DND-41 (cell line): ENCODE measurements around the gene SLC13A2.

Experiments used
- ATAC-seq: fragments of 200-7000 bp; cut with Tn5 transposase; 3 replicates; pipeline ENCODE4 v1.9.1; 2021; ENCODE audit warnings: low read depth; ENCODE audit not compliant: insufficient read depth
- DNase-seq: peaks from one replicate; pipeline ENCODE4 v3.0.0-alpha.2; 2020
- H2AFZ ChIP-seq: 2 replicates; pipeline ENCODE4 v1.6.0; 2012; ENCODE audit warnings: low read depth, low read length
- H3K27ac ChIP-seq: 2 replicates; pipeline ENCODE4 v1.5.1; 2012; ENCODE audit warnings: low read length, inconsistent platforms
- H3K27me3 ChIP-seq: fragments of 200-600 bp; sonication (generic); 2 replicates; pipeline ENCODE4 v1.6.0; 2012; ENCODE audit warnings: low read length, mild to moderate bottlenecking, inconsistent platforms; ENCODE audit not compliant: insufficient read depth, poor library complexity
- H3K36me3 ChIP-seq: 2 replicates; pipeline ENCODE4 v1.5.1; 2012; ENCODE audit warnings: low read length, inconsistent platforms; ENCODE audit not compliant: insufficient read depth
- H3K4me1 ChIP-seq: 2 replicates; pipeline ENCODE4 v1.5.1; 2012; ENCODE audit warnings: mild to moderate bottlenecking, low read length; ENCODE audit not compliant: insufficient read depth
- H3K4me2 ChIP-seq: 2 replicates; pipeline ENCODE4 v1.6.0; 2012; ENCODE audit warnings: mild to moderate bottlenecking, moderate library complexity, low read length, inconsistent platforms; ENCODE audit not compliant: insufficient read depth
- H3K4me3 ChIP-seq, 2 experiments: fragments of 200-600 bp in 1 of 2; shearing (Covaris generic) in 1 of 2; 2 replicates each; pipeline ENCODE4 v1.5.1; 2012 to 2016; ENCODE audit warnings: inconsistent platforms in 2 of 2, low read length in 2 of 2, mild to moderate bottlenecking in 2 of 2, low read depth in 1 of 2, moderate library complexity in 1 of 2
- H3K79me2 ChIP-seq: 2 replicates; pipeline ENCODE4 v1.6.0; 2012; ENCODE audit warnings: low read length, inconsistent platforms; ENCODE audit not compliant: insufficient read depth
- H3K9ac ChIP-seq: 2 replicates; pipeline ENCODE4 v1.6.0; 2012; ENCODE audit warnings: low read depth, mild to moderate bottlenecking, inconsistent platforms, low read length, moderate library complexity
- H3K9me3 ChIP-seq: 2 replicates; pipeline ENCODE4 v1.5.1; 2012; ENCODE audit warnings: low read length, moderate library complexity, mild to moderate bottlenecking, inconsistent platforms; ENCODE audit not compliant: insufficient read depth, severe bottlenecking
- H4K20me1 ChIP-seq: 2 replicates; pipeline ENCODE4 v1.6.0; 2012; ENCODE audit warnings: low read length; ENCODE audit not compliant: insufficient read depth
- CTCF ChIP-seq: IDR thresholded peaks from 2 replicates; pipeline ENCODE4 v1.5.1; 2012; ENCODE audit warnings: borderline replicate concordance, low read length, moderate library complexity, mild to moderate bottlenecking; ENCODE audit not compliant: poor library complexity, severe bottlenecking; ENCODE audit errors: extremely low read depth
- EZH2 ChIP-seq: IDR thresholded peaks from 3 replicates; pipeline ENCODE4 v1.6.1; 2012; ENCODE audit warnings: borderline replicate concordance, low read depth, mild to moderate bottlenecking, moderate library complexity, low read length, inconsistent platforms; ENCODE audit not compliant: severe bottlenecking

Gene SLC13A2

GRCh38 chr17:28505986-28506665 is 32.7 kb downstream of the SLC13A2 start, which contains the start of gene FOXN1:
FOXN1 (plus strand) TSS chr17:28506348; CDS start chr17:28523970, 17,622 bp downstream.
- Histone ChIP-seq H2AFZ (no peak within 1 kb of the TSS), H3K9me3 (no peaks in the 10 kb centered on the region), H3K9ac (no peak within 1 kb of the TSS), H3K4me3 (no peak within 1 kb of the TSS), H3K79me2 (no peaks in the 10 kb centered on the region), H3K4me2 (no peak within 1 kb of the TSS), H3K4me1 (no peaks in the 10 kb centered on the region), H3K27me3 (peaks cover 18% of the 10 kb centered on the region), H4K20me1 (no peaks in the 10 kb centered on the region), H3K36me3 (no peaks in the 10 kb centered on the region), H3K27ac (no peak within 1 kb of the TSS)
- TF ChIP-seq EZH2 (no peak), CTCF (no peak)
- ATAC-seq (no peak), DNase-seq (no peak)

GRCh38 chr17:28506763-28507487 is 33.5 kb downstream of the SLC13A2 start:
- no peak for TF ChIP-seq EZH2
- no peak for TF ChIP-seq CTCF
- DNase-seq (no peak), ATAC-seq (no peak)
- H3K9me3 ChIP-seq = no peaks in the 10 kb centered on the region
- H3K27me3 ChIP-seq = peaks cover 14% of the 10 kb centered on the region
- no peaks in the 10 kb centered on the region for H4K20me1 ChIP-seq
- no peak overlapping the region for H3K27ac ChIP-seq
- H3K4me3 ChIP-seq = no peak overlapping the region
- H3K36me3 ChIP-seq = no peaks in the 10 kb centered on the region
- H3K79me2 ChIP-seq = no peaks in the 10 kb centered on the region
- no peak overlapping the region for H3K9ac ChIP-seq
- H3K4me2 ChIP-seq = no peak overlapping the region
- H2AFZ ChIP-seq = no peak overlapping the region
- no peaks in the 10 kb centered on the region for H3K4me1 ChIP-seq

- H3K4me1 ChIP-seq = no peaks in the 10 kb centered on the region
- H3K9me3 ChIP-seq = no peaks in the 10 kb centered on the region
- H3K9ac ChIP-seq = no peak overlapping the region
- H3K4me2 ChIP-seq = no peak overlapping the region
- H3K27ac ChIP-seq = no peak overlapping the region
- no peak overlapping the region for H2AFZ ChIP-seq
- H3K36me3 ChIP-seq = no peaks in the 10 kb centered on the region
- TF ChIP-seq EZH2 (no peak), CTCF (no peak)
- ATAC-seq (no peak), DNase-seq (no peak)
- H3K4me3 ChIP-seq = no peak overlapping the region
- H4K20me1 ChIP-seq = no peaks in the 10 kb centered on the region
- H3K27me3 ChIP-seq = peaks cover 19% of the 10 kb centered on the region
- H3K79me2 ChIP-seq = no peaks in the 10 kb centered on the region
Observed at GRCh38 chr17:28507567-28508203, 34.2 kb downstream of the SLC13A2 start.
